ENCODE data around the gene ANKRD23. TPM values are rescaled to one million over a fixed set of nuclear protein-coding genes. Genes with fewer than 3 reads are reported as not detected.

The ANKRD23 gene
- total and polyA plus RNA-seq, 2 of the 13 experiments (the other 11 are each of a cell fraction or from before 2014, with no cell fraction given), result 1.5 to 1.6 TPM

- TF ChIP-seq KDM2A (CRISPR knock-in tag; IDR thresholded peaks at IDR 0.05; ENCODE audit: borderline replicate concordance, low read depth) (peak; percentile 80), TGIF2 (CRISPR knock-in tag; IDR thresholded peaks at IDR 0.05) (no peak), ZNF12 (CRISPR knock-in tag; IDR thresholded peaks at IDR 0.05) (peak; percentile 54; the same call in 1 of the 2 replicates), ZNF282 (IDR thresholded peaks at IDR 0.05; ENCODE audit: partially characterized antibody) (no peak), MEIS2 (CRISPR knock-in tag; IDR thresholded peaks at IDR 0.05) (peak; percentile 89), ZNF337 (CRISPR knock-in tag; IDR thresholded peaks at IDR 0.05; ENCODE audit: borderline replicate concordance, low read depth) (peak; percentile 84; the same call in 1 of the 2 replicates), RFX1 (IDR thresholded peaks at IDR 0.05) (no peak), CBFB (CRISPR knock-in tag; IDR thresholded peaks at IDR 0.05) (peak; percentile 79; the same call in 1 of the 2 replicates), RCOR2 (CRISPR knock-in tag; IDR thresholded peaks at IDR 0.05) (no peak), ZNF292 (CRISPR knock-in tag; IDR thresholded peaks at IDR 0.05; ENCODE audit: borderline replicate concordance, low read depth) (no peak), RBAK (CRISPR knock-in tag; IDR thresholded peaks at IDR 0.05) (no peak), KMT2A (CRISPR knock-in tag; IDR thresholded peaks at IDR 0.05) (peak; percentile 91), SMAD9 (CRISPR knock-in tag; IDR thresholded peaks at IDR 0.05) (no peak), ZBTB8A (CRISPR knock-in tag; IDR thresholded peaks at IDR 0.05; ENCODE audit: borderline replicate concordance, low read depth) (0 out of 2 replicates have a peak, but pooled peaks have one; percentile 26), MTF1 (CRISPR knock-in tag; IDR thresholded peaks at IDR 0.05) (peak; percentile 61; the same call in 1 of the 2 replicates), CBX2 (IDR thresholded peaks at IDR 0.05; ENCODE audit: low read depth, low read length) (no peak), CBX2 (CRISPR knock-in tag; IDR thresholded peaks at IDR 0.05; ENCODE audit: low read depth) (0 out of 2 replicates have a peak, but pooled peaks have one; percentile 51), YEATS4 (CRISPR knock-in tag; IDR thresholded peaks at IDR 0.05; ENCODE audit: borderline replicate concordance) (peak; percentile 86), NFE2L1 (CRISPR knock-in tag; IDR thresholded peaks at IDR 0.05; ENCODE audit: borderline replicate concordance) (no peak), ZNF83 (CRISPR knock-in tag; IDR thresholded peaks at IDR 0.05; ENCODE audit: borderline replicate concordance) (no peak), ZNF580 (CRISPR knock-in tag; IDR thresholded peaks at IDR 0.05; ENCODE audit: borderline replicate concordance, low read depth) (peak; percentile 71), MED8 (CRISPR knock-in tag; IDR thresholded peaks at IDR 0.05; ENCODE audit: insufficient replicate concordance) (peak; percentile 69), ATM (IDR thresholded peaks at IDR 0.05; ENCODE audit: borderline replicate concordance) (no peak), ZNF235 (CRISPR knock-in tag; IDR thresholded peaks at IDR 0.05; ENCODE audit: borderline replicate concordance) (peak; percentile 66; the same call in 1 of the 2 replicates), SIN3A (IDR thresholded peaks at IDR 0.05; ENCODE audit: borderline replicate concordance, low read depth, low read length) (peak; percentile 64; the same call in 1 of the 2 replicates)
- TF ChIP-seq, protein P1, sequence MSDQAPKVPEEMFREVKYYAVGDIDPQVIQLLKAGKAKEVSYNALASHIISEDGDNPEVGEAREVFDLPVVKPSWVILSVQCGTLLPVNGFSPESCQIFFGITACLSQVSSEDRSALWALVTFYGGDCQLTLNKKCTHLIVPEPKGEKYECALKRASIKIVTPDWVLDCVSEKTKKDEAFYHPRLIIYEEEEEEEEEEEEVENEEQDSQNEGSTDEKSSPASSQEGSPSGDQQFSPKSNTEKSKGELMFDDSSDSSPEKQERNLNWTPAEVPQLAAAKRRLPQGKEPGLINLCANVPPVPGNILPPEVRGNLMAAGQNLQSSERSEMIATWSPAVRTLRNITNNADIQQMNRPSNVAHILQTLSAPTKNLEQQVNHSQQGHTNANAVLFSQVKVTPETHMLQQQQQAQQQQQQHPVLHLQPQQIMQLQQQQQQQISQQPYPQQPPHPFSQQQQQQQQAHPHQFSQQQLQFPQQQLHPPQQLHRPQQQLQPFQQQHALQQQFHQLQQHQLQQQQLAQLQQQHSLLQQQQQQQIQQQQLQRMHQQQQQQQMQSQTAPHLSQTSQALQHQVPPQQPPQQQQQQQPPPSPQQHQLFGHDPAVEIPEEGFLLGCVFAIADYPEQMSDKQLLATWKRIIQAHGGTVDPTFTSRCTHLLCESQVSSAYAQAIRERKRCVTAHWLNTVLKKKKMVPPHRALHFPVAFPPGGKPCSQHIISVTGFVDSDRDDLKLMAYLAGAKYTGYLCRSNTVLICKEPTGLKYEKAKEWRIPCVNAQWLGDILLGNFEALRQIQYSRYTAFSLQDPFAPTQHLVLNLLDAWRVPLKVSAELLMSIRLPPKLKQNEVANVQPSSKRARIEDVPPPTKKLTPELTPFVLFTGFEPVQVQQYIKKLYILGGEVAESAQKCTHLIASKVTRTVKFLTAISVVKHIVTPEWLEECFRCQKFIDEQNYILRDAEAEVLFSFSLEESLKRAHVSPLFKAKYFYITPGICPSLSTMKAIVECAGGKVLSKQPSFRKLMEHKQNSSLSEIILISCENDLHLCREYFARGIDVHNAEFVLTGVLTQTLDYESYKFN (CRISPR knock-in tag; conservative IDR thresholded peaks at IDR 0.05), result peak; percentile 76
- TF ChIP-seq, protein P2, sequence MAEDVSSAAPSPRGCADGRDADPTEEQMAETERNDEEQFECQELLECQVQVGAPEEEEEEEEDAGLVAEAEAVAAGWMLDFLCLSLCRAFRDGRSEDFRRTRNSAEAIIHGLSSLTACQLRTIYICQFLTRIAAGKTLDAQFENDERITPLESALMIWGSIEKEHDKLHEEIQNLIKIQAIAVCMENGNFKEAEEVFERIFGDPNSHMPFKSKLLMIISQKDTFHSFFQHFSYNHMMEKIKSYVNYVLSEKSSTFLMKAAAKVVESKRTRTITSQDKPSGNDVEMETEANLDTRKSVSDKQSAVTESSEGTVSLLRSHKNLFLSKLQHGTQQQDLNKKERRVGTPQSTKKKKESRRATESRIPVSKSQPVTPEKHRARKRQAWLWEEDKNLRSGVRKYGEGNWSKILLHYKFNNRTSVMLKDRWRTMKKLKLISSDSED (CRISPR knock-in tag; IDR thresholded peaks at IDR 0.05), result peak; percentile 87; the same call in 1 of the 2 replicates
These were observed 14.0 kb upstream of the ANKRD23 start, which contains the start of gene ANKRD39 (continued) for GRCh38 chr2:96857667-96858372.

All from HepG2 (cell line).